ENCODE measurements around the gene IL1R1. TPM values are rescaled to one million over a fixed set of nuclear protein-coding genes. Genes with fewer than 3 reads are reported as not detected.

IL1R1 gene
- total RNA-seq, 1 donor from 2014 or later, result 0.17 TPM

- no peaks in the 10 kb centered on the region for H3K36me3 Mint-ChIP-seq (ENCODE audit: unreplicated experiment)
- no peak overlapping the region for H3K4me3 Mint-ChIP-seq (ENCODE audit: unreplicated experiment)
- H3K27me3 Mint-ChIP-seq (ENCODE audit: unreplicated experiment), result peaks cover 2% of the 10 kb centered on the region
- H3K27ac Mint-ChIP-seq (ENCODE audit: unreplicated experiment), result no peak overlapping the region
- TF ChIP-seq, protein P1, sequence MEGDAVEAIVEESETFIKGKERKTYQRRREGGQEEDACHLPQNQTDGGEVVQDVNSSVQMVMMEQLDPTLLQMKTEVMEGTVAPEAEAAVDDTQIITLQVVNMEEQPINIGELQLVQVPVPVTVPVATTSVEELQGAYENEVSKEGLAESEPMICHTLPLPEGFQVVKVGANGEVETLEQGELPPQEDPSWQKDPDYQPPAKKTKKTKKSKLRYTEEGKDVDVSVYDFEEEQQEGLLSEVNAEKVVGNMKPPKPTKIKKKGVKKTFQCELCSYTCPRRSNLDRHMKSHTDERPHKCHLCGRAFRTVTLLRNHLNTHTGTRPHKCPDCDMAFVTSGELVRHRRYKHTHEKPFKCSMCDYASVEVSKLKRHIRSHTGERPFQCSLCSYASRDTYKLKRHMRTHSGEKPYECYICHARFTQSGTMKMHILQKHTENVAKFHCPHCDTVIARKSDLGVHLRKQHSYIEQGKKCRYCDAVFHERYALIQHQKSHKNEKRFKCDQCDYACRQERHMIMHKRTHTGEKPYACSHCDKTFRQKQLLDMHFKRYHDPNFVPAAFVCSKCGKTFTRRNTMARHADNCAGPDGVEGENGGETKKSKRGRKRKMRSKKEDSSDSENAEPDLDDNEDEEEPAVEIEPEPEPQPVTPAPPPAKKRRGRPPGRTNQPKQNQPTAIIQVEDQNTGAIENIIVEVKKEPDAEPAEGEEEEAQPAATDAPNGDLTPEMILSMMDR (IDR thresholded peaks at IDR 0.05; ENCODE audit: partially characterized antibody, unreplicated experiment), result no peak
- no peak for DNase-seq
- H3K4me1 Mint-ChIP-seq (ENCODE audit: low read depth, unreplicated experiment), result no peaks in the 10 kb centered on the region
- no peaks in the 10 kb centered on the region for H3K9me3 Mint-ChIP-seq (ENCODE audit: unreplicated experiment)
These were observed 33.5 kb upstream of the IL1R1 start for GRCh38 chr2:102109016-102109415.

- H3K27me3 Mint-ChIP-seq (ENCODE audit: unreplicated experiment), result peaks cover 2% of the 10 kb centered on the region
These were observed 32.4 kb upstream of the IL1R1 start for GRCh38 chr2:102110171-102110570.

GRCh38 chr2:102110596-102111334 lies 31.8 kb upstream of the IL1R1 start:
- Mint-ChIP-seq H3K27me3 (ENCODE audit: unreplicated experiment) (peaks cover 2% of the 10 kb centered on the region), H3K27ac (ENCODE audit: unreplicated experiment) (no peak overlapping the region), H3K9me3 (ENCODE audit: unreplicated experiment) (no peaks in the 10 kb centered on the region), H3K4me1 (ENCODE audit: low read depth, unreplicated experiment) (no peaks in the 10 kb centered on the region), H3K36me3 (ENCODE audit: unreplicated experiment) (no peaks in the 10 kb centered on the region), H3K4me3 (ENCODE audit: unreplicated experiment) (no peak overlapping the region)
- no peak for DNase-seq
- TF ChIP-seq, protein P1 (IDR thresholded peaks at IDR 0.05; ENCODE audit: partially characterized antibody, unreplicated experiment), result no peak

More at GRCh38 chr2:102110171-102110570, 32.4 kb upstream of the IL1R1 start:
- DNase-seq, result no peak
- no peak overlapping the region for H3K4me3 Mint-ChIP-seq (ENCODE audit: unreplicated experiment)
- H3K9me3 Mint-ChIP-seq (ENCODE audit: unreplicated experiment), result no peaks in the 10 kb centered on the region
- H3K27ac Mint-ChIP-seq (ENCODE audit: unreplicated experiment), result no peak overlapping the region
- H3K4me1 Mint-ChIP-seq (ENCODE audit: low read depth, unreplicated experiment), result no peaks in the 10 kb centered on the region
- H3K36me3 Mint-ChIP-seq (ENCODE audit: unreplicated experiment), result no peaks in the 10 kb centered on the region
- TF ChIP-seq, protein P1 (IDR thresholded peaks at IDR 0.05; ENCODE audit: partially characterized antibody, unreplicated experiment), result no peak

DNA sequence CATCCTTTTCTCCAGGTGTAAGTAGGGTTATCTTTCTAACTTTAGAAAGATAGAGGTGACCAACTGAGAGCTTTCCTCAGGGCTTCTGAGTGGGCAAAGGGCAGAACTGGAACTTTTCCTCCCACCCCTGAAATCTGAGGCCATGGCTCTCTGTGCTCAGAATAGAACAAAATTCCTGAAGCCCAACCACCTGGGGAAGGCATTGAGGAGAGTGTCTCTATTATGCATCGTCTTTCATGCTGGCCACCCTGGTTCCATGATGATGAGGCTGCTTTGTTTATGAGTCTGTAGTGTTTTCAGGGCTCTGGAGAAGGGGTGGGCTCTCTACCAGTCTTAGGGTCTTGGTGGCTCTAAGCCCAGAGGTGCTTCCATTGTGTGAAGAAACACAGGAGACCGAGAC lies 30.7 kb upstream of the IL1R1 start:
- TF ChIP-seq, protein P1 (IDR thresholded peaks at IDR 0.05; ENCODE audit: partially characterized antibody, unreplicated experiment), result no peak
- Mint-ChIP-seq H3K4me3 (ENCODE audit: unreplicated experiment) (no peak overlapping the region), H3K9me3 (ENCODE audit: unreplicated experiment) (no peaks in the 10 kb centered on the region), H3K27ac (ENCODE audit: unreplicated experiment) (no peak overlapping the region), H3K36me3 (ENCODE audit: unreplicated experiment) (no peaks in the 10 kb centered on the region), H3K27me3 (ENCODE audit: unreplicated experiment) (peaks cover 2% of the 10 kb centered on the region), H3K4me1 (ENCODE audit: low read depth, unreplicated experiment) (no peaks in the 10 kb centered on the region)
- no peak for DNase-seq

GRCh38 chr2:102112271-102112670 lies 30.3 kb upstream of the IL1R1 start:
- Mint-ChIP-seq H3K27ac (ENCODE audit: unreplicated experiment) (no peak overlapping the region), H3K36me3 (ENCODE audit: unreplicated experiment) (no peaks in the 10 kb centered on the region), H3K4me1 (ENCODE audit: low read depth, unreplicated experiment) (no peaks in the 10 kb centered on the region), H3K9me3 (ENCODE audit: unreplicated experiment) (no peaks in the 10 kb centered on the region), H3K27me3 (ENCODE audit: unreplicated experiment) (peaks cover 2% of the 10 kb centered on the region), H3K4me3 (ENCODE audit: unreplicated experiment) (no peak overlapping the region)
- TF ChIP-seq, protein P1 (IDR thresholded peaks at IDR 0.05; ENCODE audit: partially characterized antibody, unreplicated experiment), result no peak
- no peak for DNase-seq
